Stimulated activated CD8-positive, alpha-beta memory T cell treated with anti-CD3 and anti-CD28 coated beads, Interleukin-4, amount 100 ng/mL, for 1 hour (primary cell): Measurements from ENCODE around the gene POFUT1.
A peak's percentile ranks its signal among the peaks of the same experiment; 100 is the strongest.
"Not testable (repeated sequence)": the region's sequence is repeated elsewhere in the genome, so short reads cannot be mapped to it uniquely, and the experiment has no call there.

ENCODE experiments used
- DNase-seq, 2 donors: peaks; one replicate each; pipeline ENCODE4 v3.0.0-alpha.2; 2020; ENCODE audit warnings: low read depth in 2 of 2, low spot score in 1 of 2

The POFUT1 gene

GRCh38 chr20:32207626-32208498, at the start of gene POFUT1, which contains the start of gene PLAGL2:
TSS of gene POFUT1 (plus strand) at chr20:32207880. CDS start at chr20:32207942, 62 bp downstream.
TSS of gene PLAGL2 (minus strand) at chr20:32207743. CDS start at chr20:32202178, 5,565 bp downstream.
- peak; percentile 55 to 73 for DNase-seq

- DNase-seq, result no peak
Measured at GRCh38 chr20:32158351-32158750, 49.3 kb upstream of the POFUT1 start.

GRCh38 chr20:32158943-32159660, 48.6 kb upstream of the POFUT1 start:
- no peak for DNase-seq

- no peak for DNase-seq
Measured at GRCh38 chr20:32159766-32160221, 47.9 kb upstream of the POFUT1 start.

- DNase-seq, result no peak
Measured at GRCh38 chr20:32160341-32160740, 47.3 kb upstream of the POFUT1 start.

GRCh38 chr20:32162351-32162750, 45.3 kb upstream of the POFUT1 start:
- no peak for DNase-seq

- DNase-seq, result no peak
Measured at GRCh38 chr20:32163951-32164350, 43.7 kb upstream of the POFUT1 start.

GRCh38 chr20:32164984-32165735, 42.5 kb upstream of the POFUT1 start:
- DNase-seq, result no peak

- DNase-seq, result no peak
Measured at GRCh38 chr20:32165836-32166545, 41.7 kb upstream of the POFUT1 start.

- no peak for DNase-seq
Measured at GRCh38 chr20:32167552-32167951, 40.1 kb upstream of the POFUT1 start.

- DNase-seq, result no peak
Measured at GRCh38 chr20:32168184-32168910, 39.3 kb upstream of the POFUT1 start.

- DNase-seq, result not testable (repeated sequence)
Measured at GRCh38 chr20:32177696-32178095, 30.0 kb upstream of the POFUT1 start.

GRCh38 chr20:32179515-32179914, 28.2 kb upstream of the POFUT1 start:
- DNase-seq, result no peak

GRCh38 chr20:32179934-32180333, 27.7 kb upstream of the POFUT1 start:
- no peak for DNase-seq

GRCh38 chr20:32181606-32182005, 26.1 kb upstream of the POFUT1 start:
- no peak for DNase-seq

- DNase-seq, result no peak
Measured at GRCh38 chr20:32183947-32184635, 23.6 kb upstream of the POFUT1 start.

- no peak for DNase-seq
Measured at GRCh38 chr20:32184961-32185603, 22.6 kb upstream of the POFUT1 start.

GRCh38 chr20:32186506-32186905, 21.2 kb upstream of the POFUT1 start:
- DNase-seq, result no peak
